HL-60 (cell line): ENCODE measurements around the gene PHF21A.

Source experiments
- CTCF ChIP-seq: IDR thresholded peaks from one replicate; pipeline ENCODE4 v1.5.1; 2011; ENCODE audit warnings: low read length, control low read depth, inconsistent platforms; ENCODE audit not compliant: insufficient read depth
- POLR2AphosphoS5 ChIP-seq: IDR thresholded peaks from 2 replicates; pipeline ENCODE4 v1.6.1; 2012; ENCODE audit warnings: low read depth

GRCh38 chr11:45947885-45948284 lies 173.4 kb downstream of the PHF21A start:
- TF ChIP-seq POLR2AphosphoS5 (no peak), CTCF (no peak)
